Gastrocnemius medialis (tissue), 4 donors: ENCODE data around the gene GIPC3. TPM values are rescaled to one million over a fixed set of nuclear protein-coding genes. Genes with fewer than 3 reads are reported as not detected.

Source experiments
- ATAC-seq, 2 donors: fragments of 150-250 bp; one replicate each; pipeline ENCODE4 v1.9.1; 2016
- DNase-seq, 2 donors: peaks; one replicate each; pipeline ENCODE4 v3.0.0-alpha.2; 2019
- H3K27ac ChIP-seq, 4 donors: fragments of 200-600 bp; sonication (generic); 1 replicate in 1 of 4; 2 replicates in 3 of 4; pipeline ENCODE4 v1.5.1; 2016 to 2018; ENCODE audit warnings: mild to moderate bottlenecking in 2 of 4, moderate library complexity in 1 of 4
- H3K27me3 ChIP-seq, 3 donors: fragments of 200-600 bp; sonication (generic) in 2 of 3; 1 replicate in 1 of 3; 2 replicates in 2 of 3; pipeline versions ENCODE4 v1.5.1 to v1.6.0; 2016 to 2019; ENCODE audit warnings: mild to moderate bottlenecking in 1 of 3, moderate library complexity in 1 of 3
- H3K36me3 ChIP-seq, 2 donors: fragments of 200-600 bp; sonication (generic) in 1 of 2; one replicate each; pipeline ENCODE4 v1.5.1; 2017 to 2018
- H3K4me1 ChIP-seq, 2 donors: fragments of 200-600 bp; sonication (generic) in 1 of 2; one replicate each; pipeline ENCODE4 v1.5.1; 2016 to 2017; ENCODE audit warnings: mild to moderate bottlenecking in 2 of 2
- H3K4me3 ChIP-seq, 4 donors: fragments of 200-600 bp; sonication (generic) in 3 of 4; 1 replicate in 1 of 4; 2 replicates in 3 of 4; pipeline ENCODE4 v1.5.1; 2016 to 2019; ENCODE audit warnings: mild to moderate bottlenecking in 2 of 4
- H3K9me3 ChIP-seq, 3 donors: fragments of 200-600 bp; sonication (generic) in 2 of 3; 1 replicate in 1 of 3; 2 replicates in 2 of 3; pipeline ENCODE4 v1.5.1; 2016 to 2019
- POLR2A ChIP-seq, 2 donors: fragments of 450-650 bp; IDR thresholded peaks; one replicate each; pipeline ENCODE4 v1.6.1; 2017; ENCODE audit warnings: antibody characterized with exemption in 2 of 2, mild to moderate bottlenecking in 2 of 2, moderate library complexity in 2 of 2
- in situ Hi-C, 4 donors: fragments of 200-750 bp; cut with MboI; loops; one replicate each; pipeline versions ENCODE4 v1.15.0 to v1.8.0; 2017; ENCODE audit warnings: low sequenced_read_pairs in 4 of 4
- intact Hi-C: fragments of 100-400 bp; cut with DNase I; formaldehyde crosslinking; loops from one replicate; pipeline ENCODE4 v1.15.1; 2023; ENCODE audit warnings: low total_unique reads
- total RNA-seq, 4 donors: library from RNA; depleted of rRNA; stranded (reverse); fragments of >200 nt; gene quantifications; one replicate each; pipeline versions ENCODE4 v1.1.0 to v1.2.3, GENCODE V29; 2016
- TF ChIP-seq, protein P1 (sequence below), 5 experiments: fragments of 450-650 bp in 3 of 5; fragments of 200-600 bp in 2 of 5; sonication (generic) in 2 of 5; IDR thresholded peaks in 4 of 5; conservative IDR thresholded peaks in 1 of 5; 1 replicate in 4 of 5; 2 replicates in 1 of 5; pipeline ENCODE4 v1.5.1; 2016 to 2019; ENCODE audit warnings: antibody characterized with exemption in 5 of 5, mild to moderate bottlenecking in 3 of 5, moderate library complexity in 3 of 5

The GIPC3 gene
- total RNA-seq, 4 donors from 2014 or later = 0.15 to 1.1 (median 0.33) TPM

DNA sequence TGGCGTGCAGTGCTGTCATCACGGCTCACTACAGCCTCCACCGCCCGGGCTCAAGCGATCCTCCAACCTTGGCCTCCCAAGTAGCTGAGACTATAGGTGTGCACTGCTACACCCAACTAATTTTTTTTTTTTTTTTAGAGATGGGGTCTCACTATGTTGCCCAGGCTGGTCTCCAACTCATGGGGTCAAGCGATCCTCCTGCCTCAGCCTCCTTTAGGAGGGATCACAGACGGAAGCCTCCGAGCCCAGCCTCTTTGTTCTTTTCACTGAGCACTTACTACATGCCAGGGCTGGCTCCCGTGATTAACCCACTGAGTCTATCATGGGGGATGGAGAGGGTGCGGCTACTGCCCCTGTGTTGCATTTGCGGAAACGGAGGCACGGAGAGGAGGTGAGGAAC, 54.2 kb downstream of the GIPC3 start:
- in situ Hi-C loops (no loop called here), intact Hi-C loops (no loop called here)
- Histone ChIP-seq H3K36me3 (peaks cover 0 to 41% of the 10 kb centered on the region in 2 donors), H3K4me1 (no peaks in the 10 kb centered on the region), H3K27ac (no peak overlapping the region), H3K9me3 (no peaks in the 10 kb centered on the region), H3K4me3 (no peak overlapping the region), H3K27me3 (no peaks in the 10 kb centered on the region)
- no peak for TF ChIP-seq POLR2A (IDR thresholded peaks at IDR 0.05)
- TF ChIP-seq, protein P1, sequence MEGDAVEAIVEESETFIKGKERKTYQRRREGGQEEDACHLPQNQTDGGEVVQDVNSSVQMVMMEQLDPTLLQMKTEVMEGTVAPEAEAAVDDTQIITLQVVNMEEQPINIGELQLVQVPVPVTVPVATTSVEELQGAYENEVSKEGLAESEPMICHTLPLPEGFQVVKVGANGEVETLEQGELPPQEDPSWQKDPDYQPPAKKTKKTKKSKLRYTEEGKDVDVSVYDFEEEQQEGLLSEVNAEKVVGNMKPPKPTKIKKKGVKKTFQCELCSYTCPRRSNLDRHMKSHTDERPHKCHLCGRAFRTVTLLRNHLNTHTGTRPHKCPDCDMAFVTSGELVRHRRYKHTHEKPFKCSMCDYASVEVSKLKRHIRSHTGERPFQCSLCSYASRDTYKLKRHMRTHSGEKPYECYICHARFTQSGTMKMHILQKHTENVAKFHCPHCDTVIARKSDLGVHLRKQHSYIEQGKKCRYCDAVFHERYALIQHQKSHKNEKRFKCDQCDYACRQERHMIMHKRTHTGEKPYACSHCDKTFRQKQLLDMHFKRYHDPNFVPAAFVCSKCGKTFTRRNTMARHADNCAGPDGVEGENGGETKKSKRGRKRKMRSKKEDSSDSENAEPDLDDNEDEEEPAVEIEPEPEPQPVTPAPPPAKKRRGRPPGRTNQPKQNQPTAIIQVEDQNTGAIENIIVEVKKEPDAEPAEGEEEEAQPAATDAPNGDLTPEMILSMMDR (IDR thresholded peaks at IDR 0.05 in 4 of 5, conservative IDR thresholded peaks at IDR 0.05 in 1 of 5) = no peak
- DNase-seq = no peak
- ATAC-seq = no peak

DNA sequence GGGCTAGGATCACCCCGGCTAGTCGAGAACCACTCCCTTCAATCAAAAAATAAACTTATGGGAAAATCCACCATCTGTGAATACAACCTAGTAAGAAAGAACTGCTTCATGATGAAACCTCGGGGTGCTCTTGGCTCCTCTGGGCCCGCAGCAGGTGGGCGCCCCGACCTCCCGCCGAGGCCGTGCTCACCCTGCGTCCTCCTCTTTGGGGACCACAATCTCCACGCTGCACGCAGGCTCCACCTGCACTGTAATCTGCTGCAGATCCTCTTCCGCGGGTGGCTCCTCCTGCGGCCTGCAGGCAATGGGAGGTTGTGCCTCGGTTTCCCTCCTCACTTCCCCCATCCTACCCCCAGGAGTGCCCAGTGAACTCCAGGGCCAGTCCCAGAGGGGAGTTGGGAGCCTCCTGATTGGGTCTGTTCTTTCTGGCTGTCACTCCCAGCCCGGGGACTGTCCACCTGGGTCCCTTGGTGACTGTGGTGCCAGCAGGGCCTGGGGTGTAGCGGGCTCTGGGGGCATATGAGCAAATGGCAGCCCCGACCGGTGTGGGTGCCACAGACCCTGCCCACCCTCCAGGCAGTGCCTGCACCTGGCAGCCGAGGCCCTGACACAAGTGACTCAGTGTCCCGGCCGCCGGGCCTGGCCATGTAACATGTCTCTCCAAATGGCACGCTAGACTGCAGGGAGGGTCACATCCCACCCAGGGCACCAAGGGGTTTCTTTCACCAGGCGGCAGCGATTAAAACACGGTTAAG, 56.4 kb downstream of the GIPC3 start:
- Histone ChIP-seq H3K27ac (no peak overlapping the region), H3K9me3 (no peaks in the 10 kb centered on the region), H3K36me3 (peaks cover 0 to 50% of the 10 kb centered on the region in 2 donors), H3K27me3 (no peaks in the 10 kb centered on the region), H3K4me1 (no peaks in the 10 kb centered on the region), H3K4me3 (no peak overlapping the region)
- no peak for DNase-seq
- intact Hi-C loops (no loop called here), in situ Hi-C loops (no loop called here)
- no peak for ATAC-seq
- TF ChIP-seq, protein P1 (IDR thresholded peaks at IDR 0.05 in 4 of 5, conservative IDR thresholded peaks at IDR 0.05 in 1 of 5) = no peak
- TF ChIP-seq POLR2A (IDR thresholded peaks at IDR 0.05) = no peak

DNA sequence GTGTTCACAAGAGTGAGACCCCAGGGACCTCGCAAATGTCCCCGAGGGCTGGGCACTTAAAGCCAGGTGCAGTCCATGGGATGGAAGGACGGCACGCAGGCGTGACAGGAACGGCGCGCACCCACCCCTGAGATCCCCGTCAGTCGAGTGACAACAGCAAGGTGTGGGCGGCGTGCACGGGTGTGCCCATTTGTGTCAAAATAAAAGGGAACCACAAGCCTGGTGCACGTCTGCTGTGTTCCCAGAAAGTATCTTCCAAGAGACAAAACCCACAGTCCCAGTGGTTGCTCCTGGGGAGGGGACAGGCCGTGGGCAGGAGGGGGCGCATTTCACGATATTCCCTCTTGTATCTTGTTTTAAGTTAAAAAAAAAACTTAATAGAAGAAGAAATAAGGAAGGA, 57.0 kb downstream of the GIPC3 start:
- intact Hi-C loops = no loop called here
- H3K36me3 ChIP-seq = peaks cover 0 to 50% of the 10 kb centered on the region in 2 donors

More for the DNA sequence above, 57.0 kb downstream of the GIPC3 start:
- Histone ChIP-seq H3K9me3 (no peaks in the 10 kb centered on the region), H3K27ac (no peak overlapping the region), H3K27me3 (no peaks in the 10 kb centered on the region), H3K4me3 (no peak overlapping the region), H3K4me1 (no peaks in the 10 kb centered on the region)
- in situ Hi-C loops = no loop called here
- TF ChIP-seq, protein P1 (IDR thresholded peaks at IDR 0.05 in 4 of 5, conservative IDR thresholded peaks at IDR 0.05 in 1 of 5) = no peak
- TF ChIP-seq POLR2A (IDR thresholded peaks at IDR 0.05) = no peak
- no peak for ATAC-seq
- no peak for DNase-seq

Other genes starting within 250 kb of the GIPC3 start
- gene NFIC, start 218.9 kb upstream of the GIPC3 start, total RNA-seq = 100 to 1,000 TPM in 3 of 4 donors, 10 to 100 TPM in 1; 90.2 to 403 (median 348) TPM
- gene SMIM24, start 105.0 kb upstream of the GIPC3 start, total RNA-seq = not detected
- gene SMIM44, start 102.0 kb upstream of the GIPC3 start, total RNA-seq = not detected
- gene DOHH, start 84.8 kb upstream of the GIPC3 start, total RNA-seq = 10 to 100 TPM; 15.3 to 59.5 (median 42.8) TPM
- 10 to 100 TPM; 15.9 to 32.0 (median 21.0) TPM for gene FZR1, start 79.2 kb upstream of the GIPC3 start, total RNA-seq
- not detected for gene TEKTIP1, start 46.3 kb upstream of the GIPC3 start, total RNA-seq
- 10 to 100 TPM; 22.3 to 77.3 (median 48.7) TPM for gene MFSD12, start 27.9 kb upstream of the GIPC3 start, total RNA-seq
- 10 to 100 TPM; 31.4 to 61.1 (median 36.6) TPM for gene HMG20B, start 12.5 kb upstream of the GIPC3 start, total RNA-seq
- 1 to 10 TPM in 1 of 4 donors, under 1 TPM in 2, not detected in 1; 0.36 to 1.2 (median 0.51) TPM for gene TBXA2R, start 21.4 kb downstream of the GIPC3 start, total RNA-seq
- gene CACTIN, start 41.3 kb downstream of the GIPC3 start, total RNA-seq = 10 to 100 TPM; 19.5 to 28.4 (median 27.4) TPM
- 10 to 100 TPM in 3 of 4 donors, 1 to 10 TPM in 1; 8.2 to 18.0 (median 17.3) TPM for gene PIP5K1C, start 115.0 kb downstream of the GIPC3 start, total RNA-seq
- 1 to 10 TPM in 3 of 4 donors, under 1 TPM in 1; 0.67 to 3.7 (median 1.7) TPM for gene TJP3, start 122.9 kb downstream of the GIPC3 start, total RNA-seq
- 10 to 100 TPM; 14.0 to 29.6 (median 27.4) TPM for gene APBA3, start 176.2 kb downstream of the GIPC3 start, total RNA-seq
- 10 to 100 TPM; 23.3 to 86.3 (median 63.3) TPM for gene MRPL54, start 177.2 kb downstream of the GIPC3 start, total RNA-seq
- gene RAX2, start 186.8 kb downstream of the GIPC3 start, total RNA-seq = not detected
- gene MATK, start 200.9 kb downstream of the GIPC3 start, total RNA-seq = 1 to 10 TPM in 1 of 4 donors, not detected in 3; 1.7 TPM